ENCODE measurements around the gene TMED7. TPM values are rescaled to one million over a fixed set of nuclear protein-coding genes. Genes with fewer than 3 reads are reported as not detected.
"Not testable (repeated sequence)": the region's sequence is repeated elsewhere in the genome, so short reads cannot be mapped to it uniquely, and the experiment has no call there.

Gene TMED7
- total RNA-seq, result 113 TPM

GRCh38 chr5:115625579-115626444 lies at the start of gene TMED7:
TSS of gene TMED7 (minus strand) at chr5:115626036. CDS start at chr5:115625792, 244 bp downstream.
- ATAC-seq, result peak; percentile 96
- peak; percentile 100 for DNase-seq (ENCODE audit: low spot score)

GRCh38 chr5:115674782-115675181 lies 48.9 kb upstream of the TMED7 start:
- ATAC-seq; DNase-seq (ENCODE audit: low spot score): not testable (repeated sequence)

GRCh38 chr5:115673596-115673995 lies 47.8 kb upstream of the TMED7 start:
- no peak for DNase-seq (ENCODE audit: low spot score)

GRCh38 chr5:115671939-115672338 lies 46.1 kb upstream of the TMED7 start:
- ATAC-seq (no peak), DNase-seq (ENCODE audit: low spot score) (no peak)

More at GRCh38 chr5:115673596-115673995, 47.8 kb upstream of the TMED7 start:
- peak; percentile 21 for ATAC-seq

- ATAC-seq (no peak), DNase-seq (ENCODE audit: low spot score) (no peak)
Measured at GRCh38 chr5:115666023-115666422, 40.2 kb upstream of the TMED7 start.

- DNase-seq (ENCODE audit: low spot score) (no peak), ATAC-seq (no peak)
Measured at GRCh38 chr5:115661563-115661962, 35.7 kb upstream of the TMED7 start.

GRCh38 chr5:115661101-115661500 lies 35.3 kb upstream of the TMED7 start:
- ATAC-seq, result no peak

GRCh38 chr5:115657881-115658233 lies 32.0 kb upstream of the TMED7 start:
- DNase-seq (ENCODE audit: low spot score) (no peak), ATAC-seq (no peak)

More at GRCh38 chr5:115661101-115661500, 35.3 kb upstream of the TMED7 start:
- no peak for DNase-seq (ENCODE audit: low spot score)

GRCh38 chr5:115657125-115657880 lies 31.5 kb upstream of the TMED7 start:
- peak; percentile 87 for ATAC-seq
- no peak for DNase-seq (ENCODE audit: low spot score)

GRCh38 chr5:115656404-115656803 lies 30.6 kb upstream of the TMED7 start:
- DNase-seq (ENCODE audit: low spot score) (no peak), ATAC-seq (peak; percentile 58)

- ATAC-seq (peak; percentile 69), DNase-seq (ENCODE audit: low spot score) (no peak)
Measured at GRCh38 chr5:115655994-115656393, 30.2 kb upstream of the TMED7 start.

GRCh38 chr5:115649541-115649940 lies 23.7 kb upstream of the TMED7 start:
- no peak for DNase-seq (ENCODE audit: low spot score)
- no peak for ATAC-seq

GRCh38 chr5:115648056-115648455 lies 22.2 kb upstream of the TMED7 start:
- ATAC-seq (peak; percentile 96), DNase-seq (ENCODE audit: low spot score) (peak; percentile 60)

- not testable (repeated sequence) for ATAC-seq; DNase-seq (ENCODE audit: low spot score)
Measured at GRCh38 chr5:115645386-115645785, 19.6 kb upstream of the TMED7 start.

- DNase-seq (ENCODE audit: low spot score) (no peak), ATAC-seq (no peak)
Measured at GRCh38 chr5:115644046-115644445, 18.2 kb upstream of the TMED7 start.

- no peak for DNase-seq (ENCODE audit: low spot score)
Measured at GRCh38 chr5:115641948-115642347, 16.1 kb upstream of the TMED7 start.

GRCh38 chr5:115640274-115640673 lies 14.4 kb upstream of the TMED7 start:
- DNase-seq (ENCODE audit: low spot score), result no peak
- no peak for ATAC-seq

More at GRCh38 chr5:115641948-115642347, 16.1 kb upstream of the TMED7 start:
- ATAC-seq, result no peak

- DNase-seq (ENCODE audit: low spot score) (no peak), ATAC-seq (peak; percentile 64)
Measured at GRCh38 chr5:115639377-115639776, 13.5 kb upstream of the TMED7 start.

- ATAC-seq (no peak), DNase-seq (ENCODE audit: low spot score) (no peak)
Measured at GRCh38 chr5:115637507-115637906, 11.7 kb upstream of the TMED7 start.

- DNase-seq (ENCODE audit: low spot score), result no peak
- no peak for ATAC-seq
Measured at GRCh38 chr5:115636008-115636407, 10.2 kb upstream of the TMED7 start.

- DNase-seq (ENCODE audit: low spot score), result peak; percentile 90
- ATAC-seq, result peak; percentile 98
Measured at GRCh38 chr5:115634343-115635132, 8.7 kb upstream of the TMED7 start.
